SK-N-SH (cell line): ENCODE results near the gene CRAT. TPM values are rescaled to one million over a fixed set of nuclear protein-coding genes. Genes with fewer than 3 reads are reported as not detected.
"Not testable (repeated sequence)": the region's sequence is repeated elsewhere in the genome, so short reads cannot be mapped to it uniquely, and the experiment has no call there.

ENCODE experiments used
- CTCF ChIA-PET: fragments of 300-600, 350-600 bp; formaldehyde crosslinking; extraction: SDS; loops from one replicate; lab custom pipeline; 2021; lab: Yijun Ruan, JAX
- POLR2A ChIA-PET: fragments of 350-600 bp; sonication (Branson Sonifier 250); formaldehyde crosslinking; extraction: SDS; loops from one replicate; lab custom pipeline; 2020; ENCODE audit warnings: antibody characterized with exemption, inconsistent platforms; lab: Yijun Ruan, JAX
- DNase-seq: peaks from one replicate; pipeline ENCODE4 v3.0.0; 2012
- H2AFZ ChIP-seq: fragments of 200-600 bp; sonication (generic); 2 replicates; pipeline ENCODE4 v1.8.1; 2016; ENCODE audit warnings: antibody characterized with exemption, mild to moderate bottlenecking, low read depth
- H3F3A ChIP-seq: fragments of 200-600 bp; sonication (generic); replicated peaks from 2 replicates; pipeline ENCODE3; 2016; ENCODE audit warnings: antibody characterized with exemption, mild to moderate bottlenecking; ENCODE audit not compliant: insufficient read depth
- H3K27ac ChIP-seq, 2 experiments: fragments of 200-500 bp in 1 of 2; fragments of 200-600 bp in 1 of 2; sonication (Bioruptor generic) in 1 of 2; sonication (generic), shearing (Covaris generic) in 1 of 2; 2 replicates each; pipeline versions ENCODE4 v1.5.1 to v1.6.1; 2014 to 2016; ENCODE audit warnings: low read depth in 2 of 2, inconsistent platforms in 1 of 2, low read length in 1 of 2, mild to moderate bottlenecking in 1 of 2, mixed read lengths in 1 of 2
- H3K27me3 ChIP-seq: fragments of 200-600 bp; sonication (generic), shearing (Covaris generic); 2 replicates; pipeline ENCODE4 v1.6.1; 2016; ENCODE audit warnings: mixed run types; ENCODE audit not compliant: insufficient read depth
- H3K36me3 ChIP-seq, 2 experiments: fragments of 200-500 bp in 1 of 2; fragments of 200-600 bp in 1 of 2; sonication (Bioruptor generic) in 1 of 2; sonication (generic) in 1 of 2; replicated peaks in 1 of 2; 2 replicates each; pipeline versions ENCODE3 to v1.5.1; 2014 to 2016; ENCODE audit warnings: low read length in 1 of 2, mild to moderate bottlenecking in 1 of 2; ENCODE audit not compliant: insufficient read depth in 2 of 2, control insufficient read depth in 1 of 2
- H3K4me1 ChIP-seq, 2 experiments: fragments of 200-500 bp in 1 of 2; fragments of 200-600 bp in 1 of 2; sonication (Bioruptor generic) in 1 of 2; sonication (generic), shearing (Covaris generic) in 1 of 2; 2 replicates each; pipeline versions ENCODE4 v1.5.1 to v1.6.1; 2014 to 2016; ENCODE audit warnings: low read depth in 1 of 2, low read length in 1 of 2, mixed run types in 1 of 2; ENCODE audit not compliant: insufficient read depth in 2 of 2, control insufficient read depth in 1 of 2
- H3K4me2 ChIP-seq: fragments of 200-600 bp; sonication (generic), shearing (Covaris generic); 2 replicates; pipeline ENCODE4 v1.6.1; 2017; ENCODE audit warnings: mixed run types
- H3K4me3 ChIP-seq, 2 experiments: fragments of 200-500 bp in 1 of 2; fragments of 200-600 bp in 1 of 2; sonication (Bioruptor generic) in 1 of 2; sonication (generic), shearing (Covaris generic) in 1 of 2; 2 replicates each; pipeline versions ENCODE4 v1.5.1 to v1.8.1; 2014 to 2016; ENCODE audit warnings: low read depth in 2 of 2, inconsistent platforms in 1 of 2, low read length in 1 of 2, mild to moderate bottlenecking in 1 of 2, mixed read lengths in 1 of 2, moderate library complexity in 1 of 2
- H3K79me2 ChIP-seq: fragments of 200-600 bp; sonication (generic); 2 replicates; pipeline ENCODE4 v1.8.1; 2017; ENCODE audit warnings: mild to moderate bottlenecking; ENCODE audit not compliant: insufficient read depth
- H3K9ac ChIP-seq: fragments of 200-600 bp; sonication (generic); 2 replicates; pipeline ENCODE4 v1.6.1; 2017; ENCODE audit warnings: mixed run types
- H3K9me2 ChIP-seq: fragments of 200-600 bp; sonication (generic); 2 replicates; pipeline ENCODE4 v1.6.1; 2017; ENCODE audit warnings: mixed run types
- H3K9me3 ChIP-seq: fragments of 200-600 bp; sonication (generic); 2 replicates; pipeline ENCODE4 v1.6.1; 2017; ENCODE audit warnings: mixed run types, mild to moderate bottlenecking, moderate library complexity
- H4K20me1 ChIP-seq: fragments of 200-600 bp; sonication (generic); 2 replicates; pipeline ENCODE4 v1.6.1; 2017; ENCODE audit warnings: mild to moderate bottlenecking, mixed run types; ENCODE audit not compliant: insufficient read depth
- ELF1 ChIP-seq: IDR thresholded peaks from 2 replicates; pipeline ENCODE4 v1.4.0; 2012
- EZH2phosphoT487 ChIP-seq: fragments of 200-600 bp; sonication (generic); IDR thresholded peaks from 2 replicates; pipeline ENCODE4 v1.6.1; 2017; ENCODE audit warnings: low read depth, mixed run types, mild to moderate bottlenecking, antibody characterized with exemption, moderate library complexity, borderline replicate concordance
- FOXJ3 ChIP-seq: sonication (generic); formaldehyde crosslinking; IDR thresholded peaks from 2 replicates; pipeline ENCODE4 v1.5.1; 2020; ENCODE audit warnings: mild to moderate bottlenecking, missing genetic modification reagents
- GATA2 ChIP-seq: sonication (generic); formaldehyde crosslinking; IDR thresholded peaks from 2 replicates; pipeline ENCODE4 v1.5.0; 2020; ENCODE audit warnings: mild to moderate bottlenecking, missing genetic modification reagents
- JUND ChIP-seq: IDR thresholded peaks from 2 replicates; pipeline ENCODE4 v1.4.0; 2012
- MAX ChIP-seq: IDR thresholded peaks from 2 replicates; pipeline ENCODE4 v1.4.0; 2012; ENCODE audit warnings: low read depth
- NFIC ChIP-seq: IDR thresholded peaks from 2 replicates; pipeline ENCODE4 v1.4.0; 2012; ENCODE audit warnings: borderline replicate concordance
- POLR2AphosphoS5 ChIP-seq: IDR thresholded peaks from 2 replicates; pipeline ENCODE4 v1.6.1; 2012; ENCODE audit warnings: low read depth, low read length
- REST ChIP-seq: IDR thresholded peaks from 2 replicates; pipeline ENCODE4 v1.6.1; 2012; ENCODE audit warnings: mild to moderate bottlenecking, low read depth, low read length, moderate library complexity
- RFX5 ChIP-seq: IDR thresholded peaks from 2 replicates; pipeline ENCODE4 v1.6.1; 2012; ENCODE audit warnings: mild to moderate bottlenecking, improper control_type of control experiment, low read length
- RXRA ChIP-seq: IDR thresholded peaks from 2 replicates; pipeline ENCODE4 v1.4.0; 2012; ENCODE audit warnings: low read depth, mild to moderate bottlenecking, borderline replicate concordance
- SMC3 ChIP-seq: IDR thresholded peaks from 2 replicates; pipeline ENCODE4 v1.6.1; 2012; ENCODE audit warnings: low read depth, low read length, improper control_type of control experiment
- USF2 ChIP-seq: fragments of 150-350 bp; IDR thresholded peaks from 2 replicates; pipeline ENCODE4 v1.6.1; 2017; ENCODE audit warnings: antibody characterized with exemption, low read length, low read depth, borderline replicate concordance
- WGBS: methylation state at CpG from one replicate; pipeline ENCODE4 v1.1.6; 2017; ENCODE audit warnings: low lambda C conversion rate; 5-methylcytosine and 5-hydroxymethylcytosine counted together
- polyA plus RNA-seq, 3 experiments: library from polyadenylated mRNA; depleted of rRNA; stranded (reverse); fragments of >200 nt; gene quantifications; 2 replicates each; pipeline ENCODE4 v1.2.3, GENCODE V29; 2012
- TF ChIP-seq, protein P1 (sequence below): fragments of 150-350 bp; IDR thresholded peaks from 2 replicates; pipeline ENCODE4 v1.6.1; 2016; ENCODE audit warnings: mild to moderate bottlenecking, low read depth, low read length

Gene CRAT
- polyA plus RNA-seq, 1 of the 3 experiments (the other 2 are of a cell fraction) = 44.5 TPM

- TF ChIP-seq RXRA (no peak), RFX5 (no peak), SMC3 (no peak), NFIC (0 out of 2 replicates have a peak, but pooled peaks have one; percentile 6)
- TF ChIP-seq, protein P1, sequence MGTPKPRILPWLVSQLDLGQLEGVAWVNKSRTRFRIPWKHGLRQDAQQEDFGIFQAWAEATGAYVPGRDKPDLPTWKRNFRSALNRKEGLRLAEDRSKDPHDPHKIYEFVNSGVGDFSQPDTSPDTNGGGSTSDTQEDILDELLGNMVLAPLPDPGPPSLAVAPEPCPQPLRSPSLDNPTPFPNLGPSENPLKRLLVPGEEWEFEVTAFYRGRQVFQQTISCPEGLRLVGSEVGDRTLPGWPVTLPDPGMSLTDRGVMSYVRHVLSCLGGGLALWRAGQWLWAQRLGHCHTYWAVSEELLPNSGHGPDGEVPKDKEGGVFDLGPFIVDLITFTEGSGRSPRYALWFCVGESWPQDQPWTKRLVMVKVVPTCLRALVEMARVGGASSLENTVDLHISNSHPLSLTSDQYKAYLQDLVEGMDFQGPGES = no peak
- TF ChIP-seq, all 33 proteins: peak for 1
- CTCF ChIA-PET = interaction anchor here (1.4 to 3.0 kb wide), 2 partner anchors 12 to 13 kb away, joined by 3 to 16 read pairs; no protein-coding TSS in a partner anchor
- H4K20me1 ChIP-seq = no peaks in the 10 kb centered on the region
Observed at GRCh38 chr9:129118799-129119198, 8.2 kb upstream of the CRAT start.

GRCh38 chr9:129113645-129114304 lies 3.2 kb upstream of the CRAT start:
- Histone ChIP-seq H3K9ac (no peak overlapping the region), H2AFZ (no peak overlapping the region), H3K27me3 (no peaks in the 10 kb centered on the region), H3K27ac (no peak overlapping the region), H3K79me2 (peaks cover 90% of the 10 kb centered on the region), H3K4me2 (no peak overlapping the region; the same call in 1 of the 2 replicates), H3K9me2 (no peaks in the 10 kb centered on the region), H3K4me3 (no peak overlapping the region), H3K4me1 (peaks cover 11 to 18% of the 10 kb centered on the region in 2 experiments; a peak in 2 of 4 replicates), H3K36me3 (no peaks in the 10 kb centered on the region), H4K20me1 (no peaks in the 10 kb centered on the region), H3K9me3 (no peaks in the 10 kb centered on the region), H3F3A (peaks cover 10% of the 10 kb centered on the region)
- DNase-seq = no peak
- WGBS = 95% methylated on average over 17 of the region's 17 CpGs
- POLR2A ChIA-PET = no interaction called here
- TF ChIP-seq POLR2AphosphoS5 (no peak), JUND (no peak), MAX (no peak), GATA2 (CRISPR knock-in tag) (no peak), EZH2phosphoT487 (no peak), REST (no peak), RFX5 (no peak), USF2 (no peak), FOXJ3 (CRISPR knock-in tag) (no peak), ELF1 (no peak)
- CTCF ChIA-PET = interaction anchor here (1.1 to 8.4 kb wide), 4 partner anchors 9 to 677 kb away, joined by 4 to 52 read pairs (median 4); no protein-coding TSS in a partner anchor

More at GRCh38 chr9:129118799-129119198, 8.2 kb upstream of the CRAT start:
- Histone ChIP-seq H3F3A (peaks cover 7% of the 10 kb centered on the region), H2AFZ (no peak overlapping the region), H3K79me2 (peaks cover 72% of the 10 kb centered on the region), H3K27ac (no peak overlapping the region), H3K4me1 (peaks cover 2 to 12% of the 10 kb centered on the region in 2 experiments; a peak in 3 of 4 replicates), H3K4me3 (no peak overlapping the region), H3K9ac (no peak overlapping the region), H3K9me3 (no peaks in the 10 kb centered on the region), H3K36me3 (peaks cover 0 to 7% of the 10 kb centered on the region in 2 experiments), H3K27me3 (no peaks in the 10 kb centered on the region), H3K9me2 (no peaks in the 10 kb centered on the region), H3K4me2 (no peak overlapping the region)
- no peak for DNase-seq
- 86% methylated on average over 4 of the region's 4 CpGs for WGBS
- POLR2A ChIA-PET = interaction anchor here (0.6 kb wide), 1 partner anchor 8 kb away, joined by 3 read pairs; no protein-coding TSS in a partner anchor

DNA sequence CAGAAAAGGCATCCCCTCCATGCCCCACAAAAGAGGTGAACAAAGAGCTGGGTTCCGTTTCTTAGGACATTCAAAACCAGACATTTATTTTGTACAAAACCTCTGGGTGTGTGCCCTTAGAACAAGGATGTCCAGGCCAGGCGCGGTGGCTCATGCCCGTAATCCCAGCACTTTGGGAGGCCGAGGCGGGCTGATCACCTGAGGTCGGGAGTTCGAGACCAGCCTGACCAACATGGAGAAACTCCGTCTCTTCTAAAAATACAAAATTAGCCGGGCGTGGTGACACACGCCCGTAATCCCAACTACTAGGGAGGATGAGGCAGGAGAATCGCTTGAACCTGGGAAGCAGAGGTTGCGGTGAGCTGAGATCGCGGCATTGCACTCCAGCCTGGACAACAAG lies 1.9 kb upstream of the CRAT start:
- CTCF ChIA-PET = interaction anchor here (1.1 to 8.4 kb wide), 6 partner anchors 9 to 26 kb away, joined by 3 to 52 read pairs (median 4); no protein-coding TSS in a partner anchor
- H3K4me1 ChIP-seq = peaks cover 11 to 19% of the 10 kb centered on the region in 2 experiments; a peak in 2 of 4 replicates
- 97% methylated on average over 16 of the region's 17 CpGs for WGBS

More for the DNA sequence above, 1.9 kb upstream of the CRAT start:
- not testable (repeated sequence) for H2AFZ ChIP-seq, H3K36me3 ChIP-seq, H4K20me1 ChIP-seq, H3K9me3 ChIP-seq, DNase-seq, H3K27me3 ChIP-seq, H3K9me2 ChIP-seq
- POLR2A ChIA-PET = interaction anchor here (1.1 kb wide), 1 partner anchor 15 kb away, joined by 3 read pairs; no protein-coding TSS in a partner anchor
- Histone ChIP-seq H3K4me2 (peak overlapping the region; percentile 100), H3K4me3 (peak overlapping the region; percentile 88 to 91), H3K27ac (peak overlapping the region in 1 of 2 experiments; percentile 97; a peak in 2 of 4 replicates), H3F3A (peaks cover 10% of the 10 kb centered on the region), H3K79me2 (peaks cover 84% of the 10 kb centered on the region), H3K9ac (peak overlapping the region; percentile 92)
